Naive thymus-derived CD8-positive, alpha-beta T cell (primary cell): Measurements from ENCODE around the gene KRT36. TPM values are rescaled to one million over a fixed set of nuclear protein-coding genes. Genes with fewer than 3 reads are reported as not detected.

Experiments used
- ATAC-seq, 2 donors: fragments of 150-1000 bp; cut with Tn5 transposase in 1 of 2; sonication (Bioruptor Pico), chemical (Tn5 transposase) in 1 of 2; 1 replicate in 1 of 2; 2 replicates in 1 of 2; pipeline ENCODE4 v1.10.0; 2021; ENCODE audit warnings: mild to moderate bottlenecking in 2 of 2, moderate library complexity in 2 of 2
- POLR2A ChIA-PET: fragments of 350-600 bp; sonication (Branson Sonifier 250); formaldehyde crosslinking; loops from one replicate; lab custom pipeline; 2021; ENCODE audit warnings: antibody characterized with exemption; lab: Charles Lee
- DNase-seq, 10 donors: peaks; one replicate each; pipeline versions ENCODE4 v3.0.0 to v3.0.0-alpha.2; 2020 to 2022
- H3K27ac Mint-ChIP-seq, 10 donors: one replicate each; pipeline ENCODE4 v1.8.0; 2020 to 2022; ENCODE audit warnings: mild to moderate bottlenecking in 10 of 10, mixed read lengths in 10 of 10, moderate library complexity in 4 of 10, inconsistent platforms in 1 of 10
- H3K27me3 Mint-ChIP-seq, 5 donors: one replicate each; pipeline ENCODE4 v1.8.0; 2021 to 2022; ENCODE audit warnings: mixed read lengths in 5 of 5
- H3K36me3 Mint-ChIP-seq, 3 donors: one replicate each; pipeline ENCODE4 v1.8.0; 2020 to 2022; ENCODE audit warnings: mixed read lengths in 3 of 3, mild to moderate bottlenecking in 2 of 3, inconsistent platforms in 1 of 3
- H3K4me1 Mint-ChIP-seq, 4 donors: one replicate each; pipeline ENCODE4 v1.8.0; 2021 to 2022; ENCODE audit warnings: mixed read lengths in 4 of 4
- H3K4me3 Mint-ChIP-seq, 10 donors: one replicate each; pipeline ENCODE4 v1.8.0; 2020 to 2022; ENCODE audit warnings: mild to moderate bottlenecking in 10 of 10, mixed read lengths in 10 of 10, moderate library complexity in 6 of 10, inconsistent platforms in 1 of 10
- H3K9me3 Mint-ChIP-seq, 9 donors: one replicate each; pipeline ENCODE4 v1.8.0; 2020 to 2022; ENCODE audit warnings: mixed read lengths in 9 of 9, mild to moderate bottlenecking in 3 of 9, inconsistent platforms in 1 of 9, moderate library complexity in 1 of 9
- polyA plus RNA-seq, 3 donors: library from polyadenylated mRNA; unstranded; fragments of 300-500 nt; fragmentation: Illumina TruSeq; gene quantifications; one replicate each; pipeline ENCODE4 v1.2.3, GENCODE V29; 2021
- total RNA-seq, 8 experiments: library from RNA in 2 of 8; stranded (reverse) in 2 of 8; gene quantifications; one replicate each; pipeline ENCODE4 v1.2.3 and lab custom pipeline; 2021 to 2026

KRT36 gene
- total and polyA plus RNA-seq, 5 experiments from 2014 or later: not detected

- ATAC-seq (no peak), DNase-seq (no peak)
- POLR2A ChIA-PET: no interaction called here
- Mint-ChIP-seq H3K9me3 (peaks cover 0 to 4% (median 0%) of the 10 kb centered on the region in 9 donors), H3K4me3 (no peak overlapping the region), H3K27ac (peak overlapping the region in 1 of 10 donors; percentile 17), H3K27me3 (peaks cover 0 to 4% (median 0%) of the 10 kb centered on the region in 5 donors), H3K36me3 (no peaks in the 10 kb centered on the region), H3K4me1 (no peaks in the 10 kb centered on the region)
These were observed 12.6 kb downstream of the KRT36 start for GRCh38 chr17:41476866-41477815.

- no peak for DNase-seq
- ATAC-seq: no peak
- Mint-ChIP-seq H3K4me3 (no peak overlapping the region), H3K4me1 (no peaks in the 10 kb centered on the region), H3K36me3 (peaks cover 0 to 7% (median 0%) of the 10 kb centered on the region in 3 donors), H3K9me3 (peaks cover 0 to 10% (median 0%) of the 10 kb centered on the region in 9 donors), H3K27me3 (peaks cover 0 to 4% (median 0%) of the 10 kb centered on the region in 5 donors), H3K27ac (no peak overlapping the region)
- POLR2A ChIA-PET: no interaction called here
These were observed 14.3 kb downstream of the KRT36 start for GRCh38 chr17:41475421-41475820.

- Mint-ChIP-seq H3K4me1 (no peaks in the 10 kb centered on the region), H3K9me3 (peaks cover 0 to 10% (median 0%) of the 10 kb centered on the region in 9 donors), H3K4me3 (no peak overlapping the region), H3K27me3 (peaks cover 0 to 4% (median 0%) of the 10 kb centered on the region in 5 donors), H3K27ac (no peak overlapping the region), H3K36me3 (peaks cover 0 to 7% (median 0%) of the 10 kb centered on the region in 3 donors)
- ATAC-seq: no peak
- POLR2A ChIA-PET: no interaction called here
- no peak for DNase-seq
These were observed 14.8 kb downstream of the KRT36 start for GRCh38 chr17:41474863-41475262.

GRCh38 chr17:41468346-41468745, 21.4 kb downstream of the KRT36 start:
- DNase-seq: no peak
- peaks cover 0 to 22% (median 3%) of the 10 kb centered on the region in 9 donors for H3K9me3 Mint-ChIP-seq
- no peak for ATAC-seq
- H3K4me1 Mint-ChIP-seq: no peaks in the 10 kb centered on the region
- H3K27me3 Mint-ChIP-seq: peaks cover 0 to 6% (median 0%) of the 10 kb centered on the region in 5 donors
- peaks cover 0 to 15% (median 0%) of the 10 kb centered on the region in 3 donors for H3K36me3 Mint-ChIP-seq
- no peak overlapping the region for H3K4me3 Mint-ChIP-seq
- POLR2A ChIA-PET: no interaction called here
- H3K27ac Mint-ChIP-seq: no peak overlapping the region

DNA sequence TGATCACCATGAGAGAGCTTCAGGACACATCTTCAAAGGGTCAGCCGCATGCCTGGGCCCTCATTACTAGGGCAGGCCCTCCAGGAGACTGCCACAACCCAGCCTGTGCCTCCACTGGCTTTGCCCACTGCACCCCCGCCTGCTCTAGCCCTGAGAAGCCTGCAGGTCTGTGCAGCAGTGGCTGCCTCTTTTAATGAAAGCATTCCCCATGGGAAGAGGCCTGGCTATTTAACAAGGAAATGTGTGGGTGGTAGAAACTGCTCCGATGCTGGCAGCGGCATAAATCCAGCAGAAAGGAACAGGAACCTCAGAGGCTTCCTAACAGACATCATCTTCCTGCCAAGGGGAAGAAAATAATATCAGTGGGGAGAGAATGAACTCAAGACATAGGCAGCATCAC, 22.1 kb downstream of the KRT36 start:
- Mint-ChIP-seq H3K4me1 (no peaks in the 10 kb centered on the region), H3K27me3 (peaks cover 0 to 6% (median 0%) of the 10 kb centered on the region in 5 donors), H3K9me3 (peaks cover 0 to 17% (median 3%) of the 10 kb centered on the region in 9 donors), H3K27ac (no peak overlapping the region), H3K36me3 (peaks cover 0 to 15% (median 0%) of the 10 kb centered on the region in 3 donors), H3K4me3 (no peak overlapping the region)
- DNase-seq (no peak), ATAC-seq (no peak)
- POLR2A ChIA-PET: no interaction called here

DNA sequence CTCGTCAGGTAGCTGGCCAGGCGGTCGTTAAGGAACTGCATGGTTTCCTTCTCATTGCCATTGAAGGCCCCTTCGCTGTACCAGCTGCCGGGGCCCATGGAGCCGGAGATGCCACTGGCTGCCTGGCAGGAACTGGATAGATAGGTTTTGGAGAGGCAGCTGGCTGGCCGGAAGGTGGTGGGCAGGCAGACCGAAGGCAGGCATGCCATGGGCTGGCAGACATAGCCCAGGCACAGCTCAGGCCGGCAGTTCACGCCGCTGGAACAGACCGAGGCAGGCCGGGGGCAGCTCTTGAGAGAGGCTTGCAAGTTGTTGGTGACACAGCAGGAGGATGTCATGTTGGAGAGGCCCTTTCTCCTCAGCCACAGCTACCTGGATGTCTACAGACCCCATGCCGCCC, 22.7 kb downstream of the KRT36 start, which contains the start of gene KRT32:
TSS of gene KRT32 (minus strand) at position 399 of the 400 bp plus-strand sequence. CDS start at position 338, 61 bp downstream.
- H3K27me3 Mint-ChIP-seq: peaks cover 0 to 9% (median 0%) of the 10 kb centered on the region in 5 donors
- no peak for ATAC-seq
- H3K27ac Mint-ChIP-seq: no peak within 1 kb of the TSS
- DNase-seq: no peak
- peaks cover 0 to 17% (median 3%) of the 10 kb centered on the region in 9 donors for H3K9me3 Mint-ChIP-seq
- no peak within 1 kb of the TSS for H3K4me3 Mint-ChIP-seq
- POLR2A ChIA-PET: no interaction called here
- peaks cover 0 to 15% (median 0%) of the 10 kb centered on the region in 3 donors for H3K36me3 Mint-ChIP-seq
- H3K4me1 Mint-ChIP-seq: no peaks in the 10 kb centered on the region

- DNase-seq (no peak), ATAC-seq (no peak)
- H3K27ac Mint-ChIP-seq: peak overlapping the region in 4 of 10 donors; percentile 13 to 89 (median 42)
- peaks cover 0 to 12% (median 3%) of the 10 kb centered on the region in 9 donors for H3K9me3 Mint-ChIP-seq
- H3K36me3 Mint-ChIP-seq: peaks cover 0 to 8% (median 0%) of the 10 kb centered on the region in 3 donors
- H3K4me3 Mint-ChIP-seq: no peak overlapping the region
- peaks cover 0 to 12% (median 3%) of the 10 kb centered on the region in 5 donors for H3K27me3 Mint-ChIP-seq
- H3K4me1 Mint-ChIP-seq: peaks cover 0 to 3% (median 0%) of the 10 kb centered on the region in 4 donors
- POLR2A ChIA-PET: no interaction called here
These were observed 25.0 kb downstream of the KRT36 start for GRCh38 chr17:41464682-41465081.

DNA sequence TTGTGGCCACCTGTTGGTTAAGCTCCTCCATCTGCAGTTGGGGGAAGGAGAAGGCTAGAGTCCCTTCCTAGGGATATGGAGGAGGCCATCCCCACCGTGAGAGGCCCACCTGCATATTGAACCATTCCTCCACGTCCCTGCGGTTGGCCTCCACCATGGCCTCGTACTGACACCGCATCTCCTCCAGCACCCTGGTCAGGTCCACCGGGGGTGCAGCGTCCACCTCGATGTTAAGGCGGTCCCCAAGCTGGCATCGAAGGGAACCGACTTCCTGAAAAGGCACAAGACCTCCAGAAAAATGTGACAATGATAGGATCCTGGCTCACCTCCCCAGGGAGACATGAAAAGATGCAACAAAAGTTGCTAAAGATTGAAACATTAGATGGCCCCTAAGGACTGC, 25.5 kb downstream of the KRT36 start:
- DNase-seq (no peak), ATAC-seq (no peak)
- peaks cover 0 to 12% (median 3%) of the 10 kb centered on the region in 5 donors for H3K27me3 Mint-ChIP-seq
- H3K36me3 Mint-ChIP-seq: peaks cover 0 to 8% (median 0%) of the 10 kb centered on the region in 3 donors
- no peak overlapping the region for H3K4me3 Mint-ChIP-seq
- peak overlapping the region in 1 of 10 donors; percentile 43 for H3K27ac Mint-ChIP-seq
- POLR2A ChIA-PET: no interaction called here
- peaks cover 0 to 3% (median 0%) of the 10 kb centered on the region in 4 donors for H3K4me1 Mint-ChIP-seq
- H3K9me3 Mint-ChIP-seq: peaks cover 0 to 12% (median 3%) of the 10 kb centered on the region in 9 donors

- Mint-ChIP-seq H3K27me3 (peaks cover 0 to 12% (median 3%) of the 10 kb centered on the region in 5 donors), H3K4me3 (no peak overlapping the region), H3K27ac (peak overlapping the region in 1 of 10 donors; percentile 44), H3K4me1 (peaks cover 0 to 3% (median 0%) of the 10 kb centered on the region in 4 donors), H3K36me3 (peaks cover 0 to 8% (median 0%) of the 10 kb centered on the region in 3 donors), H3K9me3 (peaks cover 0 to 12% (median 3%) of the 10 kb centered on the region in 9 donors)
- DNase-seq: no peak
- POLR2A ChIA-PET: no interaction called here
- ATAC-seq: no peak
These were observed 26.0 kb downstream of the KRT36 start for GRCh38 chr17:41463746-41464145.

DNA sequence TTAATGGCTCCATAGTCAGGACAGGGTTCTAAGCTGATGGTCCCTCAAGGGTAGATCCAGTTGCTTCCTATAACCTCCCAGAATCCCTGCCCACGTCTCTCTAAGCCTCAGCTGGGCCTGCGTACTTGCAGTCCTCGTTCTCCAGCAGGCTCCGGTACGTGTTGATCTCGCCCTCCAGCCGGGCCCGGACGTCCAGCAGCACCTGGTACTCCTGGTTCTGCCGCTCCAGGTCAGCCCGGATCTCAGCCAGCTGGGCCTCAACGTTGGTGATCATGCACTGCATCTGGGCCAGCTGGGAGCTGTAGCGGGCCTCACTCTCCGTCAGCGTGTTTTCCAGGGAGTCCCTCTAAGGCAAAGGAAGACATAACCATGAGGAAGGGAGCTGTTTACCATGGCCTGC, 27.0 kb downstream of the KRT36 start:
- DNase-seq (no peak), ATAC-seq (no peak)
- peaks cover 0 to 3% (median 0%) of the 10 kb centered on the region in 4 donors for H3K4me1 Mint-ChIP-seq
- H3K9me3 Mint-ChIP-seq: peaks cover 0 to 1% (median 0%) of the 10 kb centered on the region in 9 donors
- POLR2A ChIA-PET: no interaction called here
- H3K27me3 Mint-ChIP-seq: peaks cover 0 to 12% (median 3%) of the 10 kb centered on the region in 5 donors
- no peak overlapping the region for H3K4me3 Mint-ChIP-seq
- peak overlapping the region in 1 of 10 donors; percentile 23 for H3K27ac Mint-ChIP-seq
- peaks cover 0 to 2% (median 0%) of the 10 kb centered on the region in 3 donors for H3K36me3 Mint-ChIP-seq

GRCh38 chr17:41457676-41458075, 32.0 kb downstream of the KRT36 start:
- DNase-seq (no peak), ATAC-seq (no peak)
- Mint-ChIP-seq H3K36me3 (no peaks in the 10 kb centered on the region), H3K4me3 (no peak overlapping the region), H3K4me1 (peaks cover 0 to 3% (median 0%) of the 10 kb centered on the region in 4 donors), H3K27ac (no peak overlapping the region), H3K9me3 (no peaks in the 10 kb centered on the region), H3K27me3 (peaks cover 0 to 10% (median 4%) of the 10 kb centered on the region in 5 donors)
- POLR2A ChIA-PET: no interaction called here

GRCh38 chr17:41456204-41456603, 33.5 kb downstream of the KRT36 start:
- Mint-ChIP-seq H3K9me3 (no peaks in the 10 kb centered on the region), H3K4me1 (peaks cover 0 to 3% (median 0%) of the 10 kb centered on the region in 4 donors), H3K27me3 (peaks cover 0 to 6% (median 1%) of the 10 kb centered on the region in 5 donors), H3K27ac (no peak overlapping the region), H3K4me3 (no peak overlapping the region), H3K36me3 (no peaks in the 10 kb centered on the region)
- ATAC-seq (no peak), DNase-seq (no peak)
- POLR2A ChIA-PET: no interaction called here

DNA sequence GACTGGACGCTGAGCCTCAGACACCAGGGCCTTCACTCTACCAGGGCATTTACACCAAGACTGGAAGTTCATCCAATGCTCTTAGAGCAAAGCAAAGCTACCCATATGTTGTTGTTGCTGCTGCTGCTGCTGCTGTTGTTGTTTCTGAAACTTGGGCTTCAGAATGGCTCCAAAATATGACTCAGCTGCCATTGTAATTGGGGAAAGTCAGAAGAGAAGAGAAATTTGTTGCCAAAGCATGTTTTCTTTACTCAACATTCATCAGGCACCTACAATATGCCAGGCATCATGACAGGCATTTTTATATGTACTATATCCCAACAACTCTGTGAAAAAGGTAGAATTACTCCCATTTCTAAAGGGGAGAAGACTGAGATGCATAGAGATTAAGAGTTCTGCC, 34.5 kb downstream of the KRT36 start:
- H3K27me3 Mint-ChIP-seq: peaks cover 1 to 6% (median 4%) of the 10 kb centered on the region in 5 donors
- no peak overlapping the region for H3K4me3 Mint-ChIP-seq
- POLR2A ChIA-PET: no interaction called here
- H3K4me1 Mint-ChIP-seq: peaks cover 0 to under 1% (median 0%) of the 10 kb centered on the region in 4 donors
- no peaks in the 10 kb centered on the region for H3K36me3 Mint-ChIP-seq
- no peak overlapping the region for H3K27ac Mint-ChIP-seq
- no peak for ATAC-seq
- DNase-seq: no peak
- H3K9me3 Mint-ChIP-seq: no peaks in the 10 kb centered on the region
